NB4 (cell line): Measurements from ENCODE around the gene NFIA.

Experiments used
- CTCF ChIP-seq: IDR thresholded peaks from one replicate; pipeline ENCODE4 v1.5.1; 2012; ENCODE audit warnings: low read depth, low read length
- MYC ChIP-seq: IDR thresholded peaks from 2 replicates; pipeline ENCODE4 v1.6.1; 2011; ENCODE audit warnings: low read depth, low read length
- POLR2A ChIP-seq: IDR thresholded peaks from 2 replicates; pipeline ENCODE4 v1.6.1; 2011; ENCODE audit warnings: mild to moderate bottlenecking; ENCODE audit not compliant: insufficient read length; ENCODE audit errors: extremely low read depth

GRCh38 chr1:61043010-61043820, 39.1 kb upstream of the NFIA start:
- TF ChIP-seq CTCF (peak; percentile 58), MYC (no peak), POLR2A (no peak)
